Peyer's patch (tissue), 4 donors: ENCODE measurements around the gene SEL1L3. TPM values are rescaled to one million over a fixed set of nuclear protein-coding genes. Genes with fewer than 3 reads are reported as not detected.

Experiments used
- DNase-seq, 3 donors: peaks; one replicate each; pipeline ENCODE4 v3.0.0-alpha.2; 2017 to 2019
- H3K27ac ChIP-seq, 4 donors: fragments of 200-600 bp; sonication (generic); one replicate each; pipeline ENCODE4 v1.5.1; 2016 to 2019
- H3K27me3 ChIP-seq, 2 donors: fragments of 200-600 bp; sonication (generic); one replicate each; pipeline ENCODE4 v1.5.1; 2019
- H3K36me3 ChIP-seq, 3 donors: fragments of 200-600 bp; sonication (generic); one replicate each; pipeline ENCODE4 v1.5.1; 2016 to 2019
- H3K4me1 ChIP-seq, 4 donors: fragments of 200-600 bp; sonication (generic); one replicate each; pipeline ENCODE4 v1.5.1; 2016 to 2019
- H3K4me3 ChIP-seq, 4 donors: fragments of 200-600 bp; sonication (generic); 1 replicate in 3 of 4; 2 replicates in 1 of 4; pipeline ENCODE4 v1.5.1; 2016 to 2019; ENCODE audit warnings: mild to moderate bottlenecking in 1 of 4
- H3K9me3 ChIP-seq, 4 donors: fragments of 200-600 bp; sonication (generic); one replicate each; pipeline ENCODE4 v1.5.1; 2016 to 2019; ENCODE audit warnings: mild to moderate bottlenecking in 1 of 4
- POLR2A ChIP-seq, 2 donors: fragments of 450-650 bp; IDR thresholded peaks; one replicate each; pipeline ENCODE4 v1.5.1; 2017; ENCODE audit warnings: antibody characterized with exemption in 2 of 2, mild to moderate bottlenecking in 2 of 2, moderate library complexity in 2 of 2
- total RNA-seq, 4 donors: library from RNA; depleted of rRNA; stranded (reverse); fragments of >200 nt; gene quantifications; one replicate each; pipeline ENCODE4 v1.1.0, GENCODE V29; 2016
- TF ChIP-seq, protein P1 (sequence below), 6 experiments: fragments of 450-650 bp in 4 of 6; fragments of 200-600 bp in 2 of 6; sonication (generic) in 1 of 6; IDR thresholded peaks; one replicate each; pipeline ENCODE4 v1.5.1; 2017 to 2019; ENCODE audit warnings: antibody characterized with exemption in 6 of 6, mild to moderate bottlenecking in 3 of 6, moderate library complexity in 1 of 6

The SEL1L3 gene
- total RNA-seq, 4 donors from 2014 or later, result 91.4 to 194 (median 134) TPM

DNA sequence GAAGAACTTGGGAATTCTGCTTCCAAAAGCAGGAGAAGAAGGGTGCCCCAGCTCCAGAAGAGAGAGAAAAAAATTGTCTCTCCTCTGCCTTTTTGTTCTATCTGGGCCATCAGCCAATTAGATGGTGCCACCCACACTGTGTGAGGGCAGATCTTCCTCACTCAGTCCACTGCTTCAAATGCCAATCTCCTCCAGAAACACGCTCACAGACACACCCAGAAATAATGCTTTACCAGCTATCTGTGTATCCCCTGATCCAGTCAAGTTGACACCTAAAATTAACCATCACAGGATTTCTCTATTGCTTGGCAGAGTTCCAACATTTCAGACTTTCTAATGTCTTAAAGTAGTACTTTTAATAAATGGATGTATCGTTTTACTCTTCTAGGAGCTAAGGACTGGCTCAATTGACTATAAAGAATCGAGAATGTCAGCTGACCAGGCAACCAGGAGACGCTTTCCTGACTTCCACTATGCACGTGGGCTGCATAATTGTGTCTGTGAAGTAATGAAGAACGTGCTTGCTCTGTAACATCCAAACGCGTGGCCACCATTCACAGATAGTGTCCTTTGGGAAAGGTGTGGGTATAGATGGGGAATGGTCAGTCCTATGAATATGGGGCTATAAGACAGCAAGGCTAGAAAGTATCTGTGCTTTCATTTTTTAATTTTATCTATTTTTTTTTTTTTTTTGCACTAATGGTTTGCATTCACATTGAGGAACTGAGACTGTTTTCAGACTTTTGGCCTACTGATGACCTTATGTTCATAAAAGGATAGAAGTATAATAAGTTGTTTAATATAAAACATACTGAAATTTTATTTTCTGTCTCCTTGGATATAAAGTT lies 41.3 kb upstream of the SEL1L3 start:
- H3K4me1 ChIP-seq, result peaks cover 0 to 8% (median 4%) of the 10 kb centered on the region in 4 donors
- H3K27me3 ChIP-seq, result no peaks in the 10 kb centered on the region
- no peak overlapping the region for H3K4me3 ChIP-seq
- H3K36me3 ChIP-seq, result no peaks in the 10 kb centered on the region
- H3K27ac ChIP-seq, result peak overlapping the region in 2 of 4 donors; percentile 63 to 72
- TF ChIP-seq, protein P1, sequence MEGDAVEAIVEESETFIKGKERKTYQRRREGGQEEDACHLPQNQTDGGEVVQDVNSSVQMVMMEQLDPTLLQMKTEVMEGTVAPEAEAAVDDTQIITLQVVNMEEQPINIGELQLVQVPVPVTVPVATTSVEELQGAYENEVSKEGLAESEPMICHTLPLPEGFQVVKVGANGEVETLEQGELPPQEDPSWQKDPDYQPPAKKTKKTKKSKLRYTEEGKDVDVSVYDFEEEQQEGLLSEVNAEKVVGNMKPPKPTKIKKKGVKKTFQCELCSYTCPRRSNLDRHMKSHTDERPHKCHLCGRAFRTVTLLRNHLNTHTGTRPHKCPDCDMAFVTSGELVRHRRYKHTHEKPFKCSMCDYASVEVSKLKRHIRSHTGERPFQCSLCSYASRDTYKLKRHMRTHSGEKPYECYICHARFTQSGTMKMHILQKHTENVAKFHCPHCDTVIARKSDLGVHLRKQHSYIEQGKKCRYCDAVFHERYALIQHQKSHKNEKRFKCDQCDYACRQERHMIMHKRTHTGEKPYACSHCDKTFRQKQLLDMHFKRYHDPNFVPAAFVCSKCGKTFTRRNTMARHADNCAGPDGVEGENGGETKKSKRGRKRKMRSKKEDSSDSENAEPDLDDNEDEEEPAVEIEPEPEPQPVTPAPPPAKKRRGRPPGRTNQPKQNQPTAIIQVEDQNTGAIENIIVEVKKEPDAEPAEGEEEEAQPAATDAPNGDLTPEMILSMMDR (IDR thresholded peaks at IDR 0.05), result no peak
- TF ChIP-seq POLR2A (IDR thresholded peaks at IDR 0.05), result no peak
- peak in 1 of 3 donors; percentile 41 for DNase-seq
- no peaks in the 10 kb centered on the region for H3K9me3 ChIP-seq

DNA sequence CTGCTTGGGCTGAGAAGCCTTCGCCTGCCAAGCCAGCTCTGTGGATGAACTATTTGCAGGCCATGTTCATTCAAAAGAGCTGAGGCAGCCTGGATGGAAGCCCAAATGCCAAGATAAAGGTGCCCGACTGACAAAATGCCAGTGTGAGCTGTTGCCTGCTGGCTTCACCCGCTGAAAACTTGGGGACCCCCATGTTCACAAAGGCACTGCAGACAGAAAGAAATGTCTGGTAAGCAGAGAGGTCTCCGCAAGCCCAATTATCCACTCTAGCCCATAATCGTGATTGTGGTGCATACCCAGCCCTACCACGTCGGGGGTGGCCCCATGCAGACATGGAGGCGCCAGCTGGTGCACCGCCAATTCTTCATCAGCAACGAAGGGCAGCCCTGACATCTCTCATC lies 38.2 kb upstream of the SEL1L3 start:
- Histone ChIP-seq H3K4me1 (peaks cover 0 to 8% (median 4%) of the 10 kb centered on the region in 4 donors), H3K9me3 (no peaks in the 10 kb centered on the region), H3K27me3 (no peaks in the 10 kb centered on the region), H3K27ac (no peak overlapping the region), H3K36me3 (no peaks in the 10 kb centered on the region), H3K4me3 (no peak overlapping the region)
- TF ChIP-seq POLR2A (IDR thresholded peaks at IDR 0.05), result no peak
- DNase-seq, result no peak

DNA sequence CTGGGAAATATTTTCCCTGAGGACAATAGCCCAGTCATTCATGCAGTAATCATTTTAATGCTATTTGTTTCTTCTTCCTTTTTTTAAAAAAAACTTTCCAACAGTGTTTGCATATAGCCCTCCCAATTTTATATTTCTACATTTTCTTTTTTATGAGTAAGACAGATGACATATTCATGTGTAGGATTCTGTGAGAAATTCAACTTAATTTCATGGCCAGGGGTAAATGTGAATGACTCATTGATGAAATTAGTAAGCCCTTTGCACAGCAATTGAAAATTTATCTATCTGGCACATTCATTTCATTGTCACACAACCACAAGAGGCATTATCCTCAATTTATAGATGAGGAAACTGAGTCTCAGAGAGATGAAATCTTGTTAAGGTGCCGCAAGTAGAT lies 37.5 kb upstream of the SEL1L3 start:
- TF ChIP-seq POLR2A (IDR thresholded peaks at IDR 0.05), result no peak
- TF ChIP-seq, protein P1 (IDR thresholded peaks at IDR 0.05), result no peak
- Histone ChIP-seq H3K4me3 (no peak overlapping the region), H3K36me3 (no peaks in the 10 kb centered on the region), H3K27me3 (no peaks in the 10 kb centered on the region), H3K4me1 (peaks cover 0 to 8% (median 4%) of the 10 kb centered on the region in 4 donors), H3K9me3 (no peaks in the 10 kb centered on the region), H3K27ac (no peak overlapping the region)
- DNase-seq, result no peak

DNA sequence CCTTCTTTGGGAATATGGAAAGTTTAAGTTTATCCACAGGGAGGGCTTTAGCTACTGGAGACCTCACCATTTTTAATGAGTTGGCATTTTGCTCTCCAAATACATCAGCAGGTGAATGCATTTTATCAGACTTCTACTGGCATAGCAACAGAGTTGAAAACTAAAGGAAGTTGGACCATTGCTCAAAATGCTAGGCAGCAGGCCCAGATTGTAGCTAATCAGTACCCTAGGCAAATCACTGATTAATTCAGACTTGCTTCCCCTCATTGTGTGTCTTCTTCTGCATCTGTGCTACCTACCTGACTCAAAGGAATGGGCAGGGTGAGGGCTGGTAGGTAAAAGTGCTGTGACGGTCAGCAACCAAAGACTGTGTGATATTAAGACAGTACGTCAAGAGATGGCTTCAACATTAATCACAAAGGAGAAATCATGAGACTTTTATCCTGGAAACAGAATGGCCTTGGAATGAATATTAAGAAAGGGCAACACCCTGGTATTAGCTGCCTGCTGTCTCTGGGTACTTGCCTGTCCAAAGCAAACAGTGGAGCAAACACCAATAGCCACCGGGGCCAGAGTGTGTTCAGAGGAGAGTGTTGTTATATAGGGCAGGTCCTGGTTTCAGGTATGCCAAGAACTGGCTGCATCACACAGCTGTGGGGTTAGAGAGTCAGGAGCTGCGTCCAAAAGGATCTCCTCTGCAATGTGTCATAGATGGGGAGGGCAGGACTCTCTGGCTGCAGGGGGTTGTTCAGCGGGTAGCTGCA lies 34.2 kb upstream of the SEL1L3 start:
- Histone ChIP-seq H3K27me3 (no peaks in the 10 kb centered on the region), H3K9me3 (no peaks in the 10 kb centered on the region), H3K36me3 (no peaks in the 10 kb centered on the region), H3K4me3 (no peak overlapping the region), H3K4me1 (peaks cover 0 to under 1% (median 0%) of the 10 kb centered on the region in 4 donors), H3K27ac (no peak overlapping the region)
- DNase-seq, result no peak
- TF ChIP-seq, protein P1 (IDR thresholded peaks at IDR 0.05), result no peak
- TF ChIP-seq POLR2A (IDR thresholded peaks at IDR 0.05), result no peak

DNA sequence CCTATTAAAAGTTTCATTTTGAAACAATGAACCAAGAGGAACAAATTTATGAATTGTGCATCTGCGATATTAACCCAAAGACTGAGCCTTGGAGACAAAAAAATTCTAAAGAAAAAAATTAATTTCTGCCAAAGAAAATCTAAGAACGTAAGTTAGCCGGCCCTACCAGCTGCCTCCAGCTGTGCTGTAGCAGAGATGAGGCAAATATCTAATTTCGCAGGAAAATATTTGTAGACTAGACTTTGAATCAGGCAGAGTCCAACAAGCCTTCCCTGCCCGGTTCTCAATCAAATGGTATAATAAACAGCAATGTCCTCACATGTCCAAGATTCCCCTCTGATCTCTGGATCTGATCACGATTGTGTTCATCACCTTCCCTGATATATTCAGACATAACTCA lies 30.0 kb upstream of the SEL1L3 start:
- Histone ChIP-seq H3K36me3 (no peaks in the 10 kb centered on the region), H3K9me3 (no peaks in the 10 kb centered on the region), H3K4me3 (no peak overlapping the region), H3K27me3 (no peaks in the 10 kb centered on the region), H3K4me1 (no peaks in the 10 kb centered on the region), H3K27ac (no peak overlapping the region)
- TF ChIP-seq, protein P1 (IDR thresholded peaks at IDR 0.05), result no peak
- no peak for TF ChIP-seq POLR2A (IDR thresholded peaks at IDR 0.05)
- DNase-seq, result no peak
